Measurements from ENCODE around the gene INPP4A. TPM values are rescaled to one million over a fixed set of nuclear protein-coding genes. Genes with fewer than 3 reads are reported as not detected.

INPP4A gene
- total and polyA plus RNA-seq, 2 donors = 17.9 to 24.9 TPM

GRCh38 chr2:98463551-98463971, 18.9 kb downstream of the INPP4A start:
- Histone ChIP-seq H3K36me3 (ENCODE audit: control insufficient read depth in 2 of 2, insufficient read depth in 2 of 2, low read length in 1 of 2) (peaks cover 0 to 8% of the 10 kb centered on the region in 2 donors), H3K4me1 (ENCODE audit: control insufficient read depth in 2 of 2, insufficient read depth in 2 of 2, low read length in 2 of 2) (peaks cover 75 to 89% of the 10 kb centered on the region in 2 donors), H3K27ac (ENCODE audit: low read depth in 1 of 2, low read length in 1 of 2) (peak overlapping the region; percentile 90 to 92), H3K9me3 (ENCODE audit: control insufficient read depth in 2 of 2, insufficient read depth in 1 of 2, low read length in 1 of 2) (no peaks in the 10 kb centered on the region), H3K4me3 (ENCODE audit: low read length in 2 of 2) (peak overlapping the region in 1 of 2 donors; percentile 4), H3K27me3 (ENCODE audit: control insufficient read depth in 2 of 2, insufficient read depth in 1 of 2, low read length in 1 of 2) (no peaks in the 10 kb centered on the region)
- DNase-seq (ENCODE audit: low read depth in 6 of 9, low spot score in 9 of 9) = peak in 1 of 9 donors; percentile 51
- 37% methylated on average over 10 of the region's 10 CpGs for WGBS

- H3K4me1 ChIP-seq (ENCODE audit: control insufficient read depth in 2 of 2, insufficient read depth in 2 of 2, low read length in 2 of 2) = peaks cover 69 to 82% of the 10 kb centered on the region in 2 donors
- H3K4me3 ChIP-seq (ENCODE audit: low read length in 2 of 2) = peak overlapping the region; percentile 0 to 4
- WGBS = 7% methylated on average over 10 of the region's 10 CpGs
- peak in 2 of 9 donors; percentile 57 to 83 for DNase-seq (ENCODE audit: low read depth in 6 of 9, low spot score in 9 of 9)
- no peaks in the 10 kb centered on the region for H3K27me3 ChIP-seq (ENCODE audit: control insufficient read depth in 2 of 2, insufficient read depth in 1 of 2, low read length in 1 of 2)
- peaks cover 0 to 3% of the 10 kb centered on the region in 2 donors for H3K36me3 ChIP-seq (ENCODE audit: control insufficient read depth in 2 of 2, insufficient read depth in 2 of 2, low read length in 1 of 2)
- H3K27ac ChIP-seq (ENCODE audit: low read depth in 1 of 2, low read length in 1 of 2) = peak overlapping the region; percentile 90 to 92
- no peaks in the 10 kb centered on the region for H3K9me3 ChIP-seq (ENCODE audit: control insufficient read depth in 2 of 2, insufficient read depth in 1 of 2, low read length in 1 of 2)
These were observed 19.5 kb downstream of the INPP4A start for GRCh38 chr2:98463988-98464771.

- 32% methylated on average over 12 of the region's 12 CpGs for WGBS
- H3K27me3 ChIP-seq (ENCODE audit: control insufficient read depth in 2 of 2, insufficient read depth in 1 of 2, low read length in 1 of 2) = no peaks in the 10 kb centered on the region
- DNase-seq (ENCODE audit: low read depth in 6 of 9, low spot score in 9 of 9) = peak in 1 of 9 donors; percentile 73
- H3K36me3 ChIP-seq (ENCODE audit: control insufficient read depth in 2 of 2, insufficient read depth in 2 of 2, low read length in 1 of 2) = peaks cover 0 to 4% of the 10 kb centered on the region in 2 donors
- H3K27ac ChIP-seq (ENCODE audit: low read depth in 1 of 2, low read length in 1 of 2) = peak overlapping the region; percentile 90 to 92
- no peaks in the 10 kb centered on the region for H3K9me3 ChIP-seq (ENCODE audit: control insufficient read depth in 2 of 2, insufficient read depth in 1 of 2, low read length in 1 of 2)
- peaks cover 62 to 76% of the 10 kb centered on the region in 2 donors for H3K4me1 ChIP-seq (ENCODE audit: control insufficient read depth in 2 of 2, insufficient read depth in 2 of 2, low read length in 2 of 2)
- peak overlapping the region in 1 of 2 donors; percentile 36 for H3K4me3 ChIP-seq (ENCODE audit: low read length in 2 of 2)
These were observed 20.2 kb downstream of the INPP4A start for GRCh38 chr2:98464772-98465310.

- Histone ChIP-seq H3K9me3 (ENCODE audit: control insufficient read depth in 2 of 2, insufficient read depth in 1 of 2, low read length in 1 of 2) (peaks cover 1 to 5% of the 10 kb centered on the region in 2 donors), H3K4me1 (ENCODE audit: control insufficient read depth in 2 of 2, insufficient read depth in 2 of 2, low read length in 2 of 2) (peaks cover 60 to 72% of the 10 kb centered on the region in 2 donors), H3K36me3 (ENCODE audit: control insufficient read depth in 2 of 2, insufficient read depth in 2 of 2, low read length in 1 of 2) (peaks cover 0 to 8% of the 10 kb centered on the region in 2 donors), H3K27me3 (ENCODE audit: control insufficient read depth in 2 of 2, insufficient read depth in 1 of 2, low read length in 1 of 2) (no peaks in the 10 kb centered on the region), H3K27ac (ENCODE audit: low read depth in 1 of 2, low read length in 1 of 2) (peak overlapping the region; percentile 90 to 92), H3K4me3 (ENCODE audit: low read length in 2 of 2) (peak overlapping the region; percentile 7 to 36)
- DNase-seq (ENCODE audit: low read depth in 6 of 9, low spot score in 9 of 9) = peak in 5 of 9 donors; percentile 75 to 90 (median 79)
- WGBS = 32% methylated on average over 11 of the region's 11 CpGs
These were observed 21.0 kb downstream of the INPP4A start for GRCh38 chr2:98465456-98466226.

GRCh38 chr2:98467082-98467536, 22.5 kb downstream of the INPP4A start:
- 63% methylated on average over 11 of the region's 11 CpGs for WGBS
- Histone ChIP-seq H3K4me1 (ENCODE audit: control insufficient read depth in 2 of 2, insufficient read depth in 2 of 2, low read length in 2 of 2) (peaks cover 57 to 72% of the 10 kb centered on the region in 2 donors), H3K36me3 (ENCODE audit: control insufficient read depth in 2 of 2, insufficient read depth in 2 of 2, low read length in 1 of 2) (peaks cover 3 to 5% of the 10 kb centered on the region in 2 donors), H3K27me3 (ENCODE audit: control insufficient read depth in 2 of 2, insufficient read depth in 1 of 2, low read length in 1 of 2) (no peaks in the 10 kb centered on the region), H3K27ac (ENCODE audit: low read depth in 1 of 2, low read length in 1 of 2) (peak overlapping the region in 1 of 2 donors; percentile 36), H3K9me3 (ENCODE audit: control insufficient read depth in 2 of 2, insufficient read depth in 1 of 2, low read length in 1 of 2) (peaks cover 1 to 5% of the 10 kb centered on the region in 2 donors), H3K4me3 (ENCODE audit: low read length in 2 of 2) (no peak overlapping the region)
- DNase-seq (ENCODE audit: low read depth in 6 of 9, low spot score in 9 of 9) = no peak

DNA sequence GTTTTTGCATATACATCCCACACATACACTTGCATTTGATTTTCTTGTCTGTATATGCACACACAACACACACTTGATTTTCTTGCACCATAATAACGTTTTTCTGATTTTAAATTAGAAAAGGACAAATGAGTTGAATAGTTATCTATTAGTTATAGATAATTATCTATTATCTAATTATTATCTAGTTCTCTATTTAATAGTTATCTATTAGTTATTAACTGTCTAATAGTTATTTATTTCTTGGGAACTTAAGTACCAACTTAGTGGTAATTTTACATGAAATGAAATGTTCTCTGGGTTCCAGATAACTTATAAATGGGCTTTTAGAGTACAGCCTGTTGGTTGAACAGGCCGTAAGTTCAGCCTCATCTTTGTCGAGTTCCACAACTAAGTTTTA, 23.0 kb downstream of the INPP4A start:
- Histone ChIP-seq H3K27ac (ENCODE audit: low read depth in 1 of 2, low read length in 1 of 2) (no peak overlapping the region), H3K4me3 (ENCODE audit: low read length in 2 of 2) (no peak overlapping the region), H3K36me3 (ENCODE audit: control insufficient read depth in 2 of 2, insufficient read depth in 2 of 2, low read length in 1 of 2) (peaks cover 3 to 5% of the 10 kb centered on the region in 2 donors), H3K4me1 (ENCODE audit: control insufficient read depth in 2 of 2, insufficient read depth in 2 of 2, low read length in 2 of 2) (peaks cover 61 to 72% of the 10 kb centered on the region in 2 donors), H3K9me3 (ENCODE audit: control insufficient read depth in 2 of 2, insufficient read depth in 1 of 2, low read length in 1 of 2) (peaks cover 1 to 5% of the 10 kb centered on the region in 2 donors), H3K27me3 (ENCODE audit: control insufficient read depth in 2 of 2, insufficient read depth in 1 of 2, low read length in 1 of 2) (no peaks in the 10 kb centered on the region)
- DNase-seq (ENCODE audit: low read depth in 6 of 9, low spot score in 9 of 9) = no peak
- WGBS = 98% methylated on average over 3 of the region's 3 CpGs

DNA sequence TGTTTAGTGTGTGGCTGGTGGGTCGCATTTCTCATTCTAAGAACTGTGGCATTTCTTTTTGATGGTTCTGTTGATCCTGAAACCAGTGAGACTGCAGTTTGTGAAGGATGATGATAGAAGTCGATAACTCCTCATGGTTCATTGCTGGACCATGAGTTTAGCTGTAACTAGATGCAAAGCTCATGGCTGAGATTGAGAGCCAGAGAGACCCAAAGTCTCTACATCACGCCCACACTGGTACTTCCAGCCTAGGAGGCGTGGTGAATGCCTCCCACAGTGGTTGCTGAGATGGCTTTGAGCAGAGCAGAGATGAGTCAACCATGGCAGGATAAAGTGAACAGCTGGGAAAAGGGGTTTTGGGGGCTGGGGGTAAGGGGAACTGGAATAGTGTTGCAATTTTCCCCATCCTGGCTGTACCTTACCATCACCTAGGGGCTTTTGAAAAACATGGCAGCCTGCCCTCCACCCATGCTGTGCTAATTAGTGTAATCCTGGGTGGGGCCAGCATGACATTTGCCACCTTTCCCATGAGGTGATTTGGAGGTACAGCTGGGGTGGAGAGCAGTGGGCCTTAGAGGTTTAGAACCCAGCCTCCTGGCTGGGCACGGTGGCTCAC, 24.1 kb downstream of the INPP4A start:
- H3K4me1 ChIP-seq (ENCODE audit: control insufficient read depth in 2 of 2, insufficient read depth in 2 of 2, low read length in 2 of 2) = peaks cover 54 to 71% of the 10 kb centered on the region in 2 donors
- WGBS = 85% methylated on average over 5 of the region's 5 CpGs
- H3K36me3 ChIP-seq (ENCODE audit: control insufficient read depth in 2 of 2, insufficient read depth in 2 of 2, low read length in 1 of 2) = peaks cover 3 to 5% of the 10 kb centered on the region in 2 donors
- peaks cover 1 to 5% of the 10 kb centered on the region in 2 donors for H3K9me3 ChIP-seq (ENCODE audit: control insufficient read depth in 2 of 2, insufficient read depth in 1 of 2, low read length in 1 of 2)
- H3K27ac ChIP-seq (ENCODE audit: low read depth in 1 of 2, low read length in 1 of 2) = no peak overlapping the region
- no peaks in the 10 kb centered on the region for H3K27me3 ChIP-seq (ENCODE audit: control insufficient read depth in 2 of 2, insufficient read depth in 1 of 2, low read length in 1 of 2)
- no peak for DNase-seq (ENCODE audit: low read depth in 6 of 9, low spot score in 9 of 9)
- H3K4me3 ChIP-seq (ENCODE audit: low read length in 2 of 2) = no peak overlapping the region

DNA sequence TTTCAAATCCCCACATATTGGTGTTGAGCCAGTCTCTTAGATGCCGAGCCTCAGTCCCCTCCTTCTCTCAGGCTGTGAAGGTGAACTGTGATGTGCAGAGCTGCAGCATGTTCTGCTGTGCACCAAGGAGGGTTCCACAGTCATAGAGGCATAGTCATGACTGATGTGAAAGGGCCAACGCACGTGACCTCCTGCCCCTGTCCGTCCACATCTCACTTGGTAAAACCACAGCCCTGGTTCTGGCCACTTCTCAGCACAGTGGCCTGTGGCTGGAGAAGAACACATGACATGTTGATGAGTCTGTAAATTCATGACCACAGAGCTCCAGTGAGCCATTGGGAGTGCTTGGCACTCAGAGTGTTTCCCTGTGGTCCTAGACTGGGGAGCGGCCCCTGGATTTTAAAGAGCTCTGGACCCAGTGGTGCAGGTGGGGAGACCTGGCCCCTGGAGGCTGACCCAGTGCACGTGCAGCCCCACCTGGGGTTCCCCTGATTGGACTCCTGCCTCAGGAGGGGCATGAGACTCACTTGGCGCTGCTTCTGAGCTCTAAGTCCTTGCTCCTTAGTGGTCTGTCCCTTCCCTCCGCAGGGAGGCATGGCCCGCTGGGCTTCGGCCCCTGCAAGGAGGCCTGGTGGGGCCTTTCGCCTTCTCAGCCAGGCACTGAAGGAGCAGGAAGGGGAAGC, 25.3 kb downstream of the INPP4A start:
- Histone ChIP-seq H3K4me1 (ENCODE audit: control insufficient read depth in 2 of 2, insufficient read depth in 2 of 2, low read length in 2 of 2) (peaks cover 46 to 67% of the 10 kb centered on the region in 2 donors), H3K27ac (ENCODE audit: low read depth in 1 of 2, low read length in 1 of 2) (no peak overlapping the region), H3K4me3 (ENCODE audit: low read length in 2 of 2) (no peak overlapping the region), H3K27me3 (ENCODE audit: control insufficient read depth in 2 of 2, insufficient read depth in 1 of 2, low read length in 1 of 2) (no peaks in the 10 kb centered on the region), H3K36me3 (ENCODE audit: control insufficient read depth in 2 of 2, insufficient read depth in 2 of 2, low read length in 1 of 2) (peaks cover 5% of the 10 kb centered on the region in 2 donors), H3K9me3 (ENCODE audit: control insufficient read depth in 2 of 2, insufficient read depth in 1 of 2, low read length in 1 of 2) (peaks cover 1 to 5% of the 10 kb centered on the region in 2 donors)
- 97% methylated on average over 11 of the region's 11 CpGs for WGBS
- DNase-seq (ENCODE audit: low read depth in 6 of 9, low spot score in 9 of 9) = no peak
